NCI-H2081 (cell line): ENCODE measurements around the gene CDK18.

ENCODE experiments used
- DNase-seq, 2 experiments: peaks; one replicate each; lab custom pipeline; 2025; lab: John Stamatoyannopoulos, UW

CDK18 gene

DNA sequence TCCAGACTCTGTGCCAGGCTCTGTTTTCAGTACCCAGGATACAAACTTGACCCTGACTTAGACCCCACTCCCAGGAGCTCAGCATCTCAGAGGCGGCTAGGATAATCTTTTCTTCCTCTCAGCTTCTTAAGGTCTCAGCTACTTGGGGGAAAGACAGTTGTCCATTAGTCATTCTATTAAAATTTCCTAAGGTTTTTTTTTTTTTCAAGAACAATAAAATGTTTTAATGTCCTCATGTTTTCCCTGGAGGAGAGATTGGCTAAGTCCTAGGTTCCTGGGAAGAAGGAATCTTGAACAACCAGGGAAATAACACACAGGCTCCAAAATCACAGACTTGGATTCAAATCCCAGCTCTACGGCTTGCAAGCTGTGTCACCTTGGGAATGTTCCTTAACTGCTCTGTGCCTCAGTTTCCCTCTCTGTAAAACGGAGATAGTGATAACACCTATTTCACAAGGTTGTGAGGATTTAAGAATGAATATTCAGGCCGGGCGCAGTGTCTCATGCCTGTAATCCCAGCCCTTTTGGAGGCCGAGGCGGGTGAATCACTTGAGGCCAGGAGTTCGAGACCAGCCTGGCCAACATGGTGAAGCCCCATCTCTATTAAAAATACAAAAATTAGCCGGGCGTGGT is 33.0 kb downstream of the CDK18 start:
- no peak for DNase-seq

DNA sequence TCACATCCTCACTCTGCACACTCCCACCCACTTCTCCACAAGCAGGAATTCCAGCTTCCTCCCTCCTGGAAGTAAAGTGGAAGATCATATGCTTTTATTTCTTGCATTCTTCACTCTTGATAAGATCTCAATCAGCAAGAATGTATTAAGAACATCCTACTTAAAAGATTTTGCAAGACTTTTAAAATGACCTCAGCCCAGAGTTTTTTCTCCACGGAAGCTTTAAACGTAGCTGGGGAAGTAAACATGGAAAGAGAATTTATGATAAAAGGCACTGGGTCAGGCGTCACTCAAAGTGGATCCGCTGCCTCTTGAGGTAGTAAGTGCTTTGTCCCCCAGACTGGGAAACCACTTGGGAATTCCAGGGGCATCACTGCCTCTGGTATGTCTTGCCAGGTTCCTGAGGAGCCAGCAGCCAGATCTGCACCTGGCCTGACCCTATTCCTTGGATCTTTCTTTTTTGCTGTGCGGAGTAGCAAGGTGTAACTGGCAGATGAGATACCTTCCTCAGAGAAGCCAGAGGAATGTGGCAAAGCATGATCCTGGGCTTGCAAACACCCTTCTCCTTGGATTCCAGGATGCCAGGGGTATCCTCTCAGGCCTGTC is 33.9 kb downstream of the CDK18 start:
- no peak for DNase-seq

DNA sequence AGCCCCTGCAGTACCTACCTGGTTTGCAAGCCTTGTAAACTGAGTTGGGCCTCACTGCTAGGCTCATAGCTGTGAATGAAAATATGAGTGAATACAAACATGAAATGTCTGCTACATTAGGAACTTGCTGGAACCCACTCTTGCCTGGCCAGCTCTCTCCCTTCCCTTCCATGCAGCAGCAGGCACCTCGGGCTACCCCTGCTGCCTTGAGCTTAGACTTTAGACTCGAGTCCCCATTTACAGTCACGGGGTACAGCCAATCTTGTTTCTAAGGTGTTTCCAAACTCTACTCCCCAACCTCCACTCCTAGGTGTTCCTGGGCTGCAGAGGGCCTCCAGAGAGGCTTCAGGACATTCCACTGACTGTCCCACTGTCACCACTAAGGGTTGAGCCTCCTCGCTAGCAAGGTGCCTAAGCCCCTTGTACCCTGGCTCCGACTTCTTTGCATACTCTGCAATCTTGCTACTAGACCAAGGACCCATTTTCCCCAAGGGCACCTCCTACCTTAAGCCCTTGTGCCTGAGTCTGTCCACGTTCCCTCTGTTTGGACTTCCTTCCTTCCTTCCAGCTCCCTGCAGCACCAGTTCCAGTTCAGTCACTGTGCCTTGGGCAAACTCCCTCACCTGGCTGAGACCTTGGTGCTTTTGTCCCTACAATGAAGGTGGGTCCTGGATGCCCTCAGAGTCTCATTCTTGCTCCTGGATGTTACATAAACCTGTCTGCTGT is 36.9 kb downstream of the CDK18 start:
- no peak for DNase-seq

DNA sequence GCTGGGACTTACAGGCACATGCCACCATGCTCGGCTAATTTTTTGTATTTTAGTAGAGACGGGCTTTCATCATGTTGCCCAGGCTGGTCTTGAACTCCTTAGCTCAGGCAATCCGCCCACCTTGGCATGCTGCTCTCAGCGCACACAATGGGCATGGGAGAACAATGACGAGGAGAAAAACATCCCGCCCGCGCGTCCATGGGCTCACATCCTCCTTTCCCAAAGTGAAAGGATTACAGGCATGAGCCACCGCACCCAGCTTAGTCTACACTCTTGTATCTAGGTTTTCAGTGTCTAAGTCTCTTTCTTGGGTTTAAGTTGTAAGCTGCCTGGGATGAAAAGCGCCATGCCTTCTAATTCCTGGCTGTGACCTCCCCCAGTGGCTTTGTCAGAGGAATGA is 37.9 kb downstream of the CDK18 start:
- DNase-seq, result no peak

GRCh38 chr1:205543351-205544301 is 39.2 kb downstream of the CDK18 start:
- peak; percentile 68 to 79 for DNase-seq

DNA sequence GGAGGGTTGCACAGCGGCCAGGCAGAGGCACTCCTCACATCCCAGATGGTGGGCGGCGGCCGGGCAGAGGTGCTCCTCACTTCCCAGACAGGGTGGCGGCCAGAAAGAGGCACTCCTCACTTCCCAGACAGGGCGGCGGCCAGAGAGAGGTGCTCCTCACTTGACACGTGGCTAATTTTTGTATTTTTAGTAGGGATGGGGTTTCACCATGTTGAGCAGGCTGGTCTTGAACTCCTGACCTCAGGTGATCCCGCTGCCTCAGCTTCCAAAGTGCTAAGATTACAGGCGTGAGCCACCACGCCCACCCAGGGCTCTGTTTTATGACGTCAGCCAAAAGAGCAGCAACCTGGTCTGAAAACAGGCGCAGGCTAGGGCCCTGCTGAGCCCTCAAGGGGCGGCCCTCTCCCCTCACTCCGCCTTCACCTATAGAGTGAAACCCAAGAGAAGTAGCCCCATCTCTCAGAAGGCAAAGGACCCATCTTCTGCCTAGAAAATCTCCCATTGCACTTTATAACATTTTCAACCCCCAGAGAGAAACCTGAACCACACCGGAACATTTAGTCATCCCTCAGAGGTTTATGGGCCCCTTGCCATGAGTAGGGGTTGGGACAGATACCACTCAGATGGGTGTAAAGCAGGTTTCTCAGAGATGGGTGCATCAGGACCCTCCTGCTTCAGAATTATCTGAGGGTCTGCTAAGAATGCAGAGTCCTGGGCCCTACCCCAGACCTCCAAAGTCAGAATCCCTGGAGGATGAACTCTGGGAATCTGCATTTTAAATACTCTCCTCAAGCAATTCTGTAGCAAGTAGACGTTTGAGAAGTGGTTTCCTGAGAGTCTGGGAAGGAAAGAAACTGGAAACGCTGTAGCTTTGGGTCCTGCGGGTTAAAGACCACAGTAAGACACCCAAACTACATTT is 40.8 kb downstream of the CDK18 start:
- no peak for DNase-seq

- no peak for DNase-seq
Measured at GRCh38 chr1:205545991-205546390, 41.5 kb downstream of the CDK18 start.

DNA sequence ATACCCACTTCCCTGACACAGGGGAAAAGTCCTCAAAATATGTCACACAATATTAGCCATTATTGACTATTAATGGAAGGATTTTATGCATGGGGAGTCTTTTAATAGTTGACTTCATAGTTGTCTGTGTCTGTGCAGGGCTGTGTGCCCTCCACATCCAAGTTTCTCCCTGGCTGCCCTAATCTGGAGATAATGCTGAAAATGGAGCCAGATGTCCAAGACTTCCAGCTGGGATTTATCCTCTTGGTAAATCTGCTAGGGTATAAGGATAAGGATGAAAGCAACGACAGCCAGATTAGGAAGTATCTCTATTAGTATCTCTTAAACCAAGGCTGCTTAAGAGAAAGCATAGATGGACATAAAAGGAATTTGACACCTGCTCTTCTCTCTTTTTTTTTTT is 42.1 kb downstream of the CDK18 start:
- no peak for DNase-seq

DNA sequence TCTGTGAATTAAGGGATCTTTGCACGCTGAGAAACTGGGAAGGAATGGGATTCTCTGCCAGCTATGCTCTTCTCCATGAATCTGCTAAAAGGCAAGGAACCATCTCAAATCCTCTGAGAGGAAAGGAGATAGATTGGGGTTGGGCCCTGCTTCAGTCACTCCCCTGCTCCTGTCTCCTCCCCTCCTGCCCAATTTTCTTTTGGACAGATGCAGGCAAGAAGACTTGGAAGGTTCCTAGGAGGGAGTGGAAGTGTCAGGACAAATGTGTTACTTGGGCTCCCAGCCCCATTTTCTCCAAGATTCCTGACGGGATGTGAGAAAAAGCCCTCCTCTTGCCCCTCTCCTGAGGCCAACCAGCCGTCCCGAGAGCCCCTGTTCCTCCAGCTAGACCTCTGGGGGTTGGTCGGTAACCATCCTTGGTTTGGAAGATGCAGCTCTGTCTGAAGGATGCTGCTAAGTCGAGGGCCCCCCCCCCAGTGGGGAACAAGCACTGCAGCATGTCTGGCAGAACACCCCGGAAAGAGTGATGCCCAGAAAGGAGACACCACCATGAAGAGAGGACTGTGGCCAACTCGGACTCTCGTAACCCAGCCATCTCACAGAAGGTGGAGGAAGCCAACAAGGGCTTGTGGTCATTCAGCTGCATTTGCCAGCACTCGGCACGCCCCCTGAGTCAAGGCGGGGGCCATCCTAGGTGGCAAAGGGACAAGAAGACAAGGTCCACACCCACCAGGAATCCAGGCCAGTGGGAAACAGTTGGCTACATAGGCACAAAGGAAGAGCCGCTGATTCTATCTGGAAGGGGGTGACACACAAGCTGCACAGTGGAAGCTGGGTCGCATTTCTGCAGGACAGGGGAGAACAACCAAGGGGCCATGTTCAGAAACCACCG is 43.7 kb downstream of the CDK18 start:
- DNase-seq, result no peak

DNA sequence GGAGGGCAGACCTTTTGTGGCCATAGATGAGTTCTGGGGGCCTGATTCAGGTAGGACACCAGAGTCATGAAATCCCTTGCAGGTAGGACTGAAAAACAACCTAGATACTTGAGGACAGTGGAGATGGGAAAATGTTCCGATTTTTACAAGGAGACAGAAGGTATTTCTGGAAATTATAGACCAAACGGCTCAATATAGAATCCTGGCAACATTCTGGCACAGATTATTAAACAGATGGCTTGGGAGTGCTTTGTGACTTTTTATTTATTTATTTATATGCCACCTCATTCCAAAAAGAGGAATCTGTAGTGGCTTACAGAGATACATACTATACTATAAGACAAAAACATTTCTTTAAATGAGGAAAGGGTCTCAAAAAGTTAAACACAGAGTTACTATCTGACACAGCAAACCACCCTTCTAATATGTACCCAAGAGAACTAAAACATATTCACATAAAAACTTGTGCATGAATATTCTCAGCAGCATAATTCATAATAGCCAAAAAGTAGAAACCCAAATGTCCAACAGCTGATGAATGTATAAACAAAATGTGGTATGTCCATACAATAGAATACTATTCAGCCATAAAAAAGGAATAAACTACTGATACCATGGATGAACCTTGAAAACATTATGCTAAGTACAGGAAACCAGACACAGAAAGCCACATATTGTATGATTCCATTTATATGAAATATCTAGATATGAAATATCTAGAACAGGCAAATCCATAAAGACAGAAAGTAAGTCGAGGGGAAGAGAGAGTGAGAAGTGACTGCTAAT is 49.8 kb downstream of the CDK18 start:
- no peak for DNase-seq

DNA sequence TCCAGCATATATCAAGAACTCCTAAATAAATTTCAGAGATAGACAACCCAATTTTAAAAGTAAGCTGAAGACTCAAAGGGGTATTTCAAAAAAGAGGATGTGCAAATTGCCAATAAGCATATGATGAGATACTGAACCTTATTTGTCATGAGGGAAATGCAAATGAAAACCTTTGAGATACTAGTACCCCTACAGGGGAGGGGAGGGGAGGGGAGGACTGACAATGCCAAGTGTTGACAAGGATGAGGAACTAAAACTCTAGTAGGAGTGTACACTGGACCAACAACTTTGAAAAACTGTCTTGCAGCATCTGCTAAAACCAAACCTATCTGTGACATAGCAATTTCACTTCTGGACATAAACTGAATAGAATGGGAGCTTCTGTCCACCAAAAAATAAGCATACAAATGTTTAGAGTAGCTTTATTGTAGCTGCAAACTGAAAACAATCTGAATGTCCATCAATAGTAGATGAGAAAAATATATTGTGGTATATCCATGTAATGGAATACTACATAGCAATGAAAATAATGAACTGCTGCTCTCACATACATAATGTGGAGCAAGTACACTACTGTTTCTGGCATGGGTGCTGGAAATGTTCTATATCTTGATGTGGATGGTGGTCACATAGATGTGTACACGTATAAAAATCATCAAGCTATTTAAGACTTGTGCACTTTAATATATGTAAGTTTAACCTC is 57.2 kb downstream of the CDK18 start:
- DNase-seq, result no peak

GRCh38 chr1:205563927-205564441 is 59.5 kb downstream of the CDK18 start:
- DNase-seq, result no peak

DNA sequence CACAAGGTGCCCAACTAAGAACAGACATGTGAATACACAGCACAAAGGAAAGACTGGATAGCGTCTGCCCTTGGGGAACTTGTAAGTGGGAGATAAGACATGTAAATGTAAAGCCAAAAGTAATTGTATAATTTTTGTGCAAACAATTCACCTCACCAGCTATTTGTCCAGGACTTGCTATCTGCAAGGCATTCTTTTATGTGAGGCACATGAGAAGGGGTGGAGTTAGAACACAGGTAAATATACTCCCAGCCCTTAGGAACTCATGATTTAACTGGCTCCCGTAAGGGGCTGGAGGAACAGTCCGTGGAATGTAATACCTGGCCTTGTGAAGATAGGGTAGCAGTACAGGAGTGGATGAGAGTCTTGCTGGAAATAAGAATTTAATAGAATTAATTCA is 61.3 kb downstream of the CDK18 start:
- peak in 1 of 2 experiments; percentile 16 for DNase-seq

DNA sequence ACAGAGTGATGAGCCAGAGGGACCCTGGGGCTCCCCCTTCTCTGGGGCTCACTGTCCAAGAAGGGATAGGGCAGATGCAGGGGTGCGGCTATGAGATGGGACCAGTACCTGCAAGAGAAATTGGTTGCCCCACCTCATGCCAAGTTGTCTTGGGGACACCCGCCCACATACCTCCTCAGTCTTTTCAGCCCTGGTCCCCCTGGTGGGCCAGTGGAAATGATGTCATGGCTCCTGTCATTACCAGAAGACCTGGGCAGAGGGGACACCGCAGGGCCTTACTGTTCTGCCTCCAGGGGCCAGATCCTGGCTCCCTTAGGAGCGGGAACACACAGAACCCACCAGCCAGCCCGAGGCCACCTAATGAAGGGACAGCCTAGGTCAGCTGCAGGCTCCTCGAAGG is 63.2 kb downstream of the CDK18 start:
- DNase-seq, result no peak

DNA sequence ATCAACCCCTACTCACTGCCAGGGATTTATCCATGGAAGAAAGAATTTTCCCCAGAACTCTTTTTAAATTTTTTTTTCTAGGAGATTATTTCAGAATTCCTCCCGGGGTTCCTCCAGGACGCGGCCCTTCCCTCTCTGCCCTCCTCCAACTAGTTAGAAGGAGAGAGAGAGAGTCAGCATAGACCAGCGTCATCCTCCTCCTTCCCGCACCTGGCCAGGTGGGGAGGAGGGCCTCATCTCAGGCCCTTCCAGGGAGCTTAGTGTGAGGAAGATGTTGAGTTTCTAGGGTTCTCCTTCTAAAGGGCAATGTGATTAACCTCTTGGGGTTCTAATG is 63.6 kb downstream of the CDK18 start:
- no peak for DNase-seq

GRCh38 chr1:205568469-205569361 is 64.2 kb downstream of the CDK18 start:
- DNase-seq, result no peak

GRCh38 chr1:205569411-205570172 is 65.1 kb downstream of the CDK18 start:
- no peak for DNase-seq
